ENCODE measurements around the gene PRDX3. TPM values are rescaled to one million over a fixed set of nuclear protein-coding genes. Genes with fewer than 3 reads are reported as not detected.

PRDX3 gene
- total RNA-seq, 2 experiments from 2014 or later: 7.1 to 7.5 TPM

DNA sequence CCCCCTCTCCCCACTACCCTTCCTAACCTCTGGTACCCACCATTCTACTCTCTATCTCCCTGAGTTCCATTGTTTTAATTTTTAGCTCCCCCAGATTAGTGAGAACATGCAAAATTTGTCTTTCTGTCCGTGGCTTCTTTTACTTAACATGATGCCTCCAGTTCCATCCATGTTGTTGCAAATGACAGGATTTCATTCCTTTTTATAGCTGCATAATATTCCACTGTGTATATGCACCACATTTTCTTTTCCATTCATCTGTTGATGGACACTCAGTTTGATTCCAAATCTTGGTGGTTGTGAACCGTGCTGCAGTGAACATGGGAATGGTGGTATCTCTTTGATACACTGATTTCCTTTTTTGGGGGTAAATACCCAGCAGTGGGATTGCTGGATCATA lies 52.7 kb downstream of the PRDX3 start:
- no peak for ATAC-seq (ENCODE audit: poor library complexity)
- no peak overlapping the region for H3K4me3 Mint-ChIP-seq
- ChIA-PET CTCF (no interaction called here), POLR2A (no interaction called here)
- Histone ChIP-seq H3K36me3 (ENCODE audit: insufficient read depth, low read length) (peaks cover 53% of the 10 kb centered on the region), H3K27ac (ENCODE audit: low read depth in 1 of 2, low read length in 2 of 2) (no peak overlapping the region), H3K27me3 (ENCODE audit: control insufficient read depth in 1 of 2, insufficient read depth in 2 of 2, low read length in 2 of 2) (no peaks in the 10 kb centered on the region), H3K4me3 (ENCODE audit: low read length) (no peak overlapping the region), H3K4me1 (ENCODE audit: insufficient read depth, low read length) (peaks cover 9% of the 10 kb centered on the region), H3K9me3 (ENCODE audit: control insufficient read depth in 1 of 2, insufficient read depth in 1 of 2, low read length in 2 of 2) (no peaks in the 10 kb centered on the region)
- H3K27me3 Mint-ChIP-seq: no peaks in the 10 kb centered on the region
- peaks cover 62% of the 10 kb centered on the region for H3K36me3 Mint-ChIP-seq (ENCODE audit: low read depth)
- DNase-seq: no peak
- intact Hi-C loops (cut with DNase I, micrococcal nuclease): no loop called here
- H3K27ac Mint-ChIP-seq: no peak overlapping the region
- H3K9me3 Mint-ChIP-seq: no peaks in the 10 kb centered on the region
- TF ChIP-seq, protein P1, sequence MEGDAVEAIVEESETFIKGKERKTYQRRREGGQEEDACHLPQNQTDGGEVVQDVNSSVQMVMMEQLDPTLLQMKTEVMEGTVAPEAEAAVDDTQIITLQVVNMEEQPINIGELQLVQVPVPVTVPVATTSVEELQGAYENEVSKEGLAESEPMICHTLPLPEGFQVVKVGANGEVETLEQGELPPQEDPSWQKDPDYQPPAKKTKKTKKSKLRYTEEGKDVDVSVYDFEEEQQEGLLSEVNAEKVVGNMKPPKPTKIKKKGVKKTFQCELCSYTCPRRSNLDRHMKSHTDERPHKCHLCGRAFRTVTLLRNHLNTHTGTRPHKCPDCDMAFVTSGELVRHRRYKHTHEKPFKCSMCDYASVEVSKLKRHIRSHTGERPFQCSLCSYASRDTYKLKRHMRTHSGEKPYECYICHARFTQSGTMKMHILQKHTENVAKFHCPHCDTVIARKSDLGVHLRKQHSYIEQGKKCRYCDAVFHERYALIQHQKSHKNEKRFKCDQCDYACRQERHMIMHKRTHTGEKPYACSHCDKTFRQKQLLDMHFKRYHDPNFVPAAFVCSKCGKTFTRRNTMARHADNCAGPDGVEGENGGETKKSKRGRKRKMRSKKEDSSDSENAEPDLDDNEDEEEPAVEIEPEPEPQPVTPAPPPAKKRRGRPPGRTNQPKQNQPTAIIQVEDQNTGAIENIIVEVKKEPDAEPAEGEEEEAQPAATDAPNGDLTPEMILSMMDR (IDR thresholded peaks at IDR 0.05): no peak
- peaks cover 6% of the 10 kb centered on the region for H3K4me1 Mint-ChIP-seq (ENCODE audit: low read depth)

DNA sequence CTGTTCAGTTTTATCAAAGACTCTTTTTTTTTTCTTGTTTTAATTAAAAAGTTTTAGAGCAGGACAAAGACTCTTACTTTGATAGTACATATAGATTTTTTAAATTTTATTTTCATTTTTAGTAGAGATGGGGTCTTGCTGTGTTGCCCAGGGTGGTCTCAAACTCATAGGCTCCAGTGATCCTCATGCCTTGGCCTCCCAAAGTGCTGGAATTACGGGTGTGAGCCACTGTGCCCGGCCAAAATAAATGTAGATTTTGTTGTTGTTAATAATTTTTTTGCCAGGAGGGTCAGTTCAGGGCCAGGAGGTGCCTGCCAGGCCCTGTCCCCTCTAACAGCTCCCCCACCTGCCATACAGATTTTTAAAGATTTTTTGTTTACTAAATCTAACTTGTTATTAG lies 57.7 kb downstream of the PRDX3 start:
- H3K27me3 ChIP-seq (ENCODE audit: control insufficient read depth in 1 of 2, insufficient read depth in 2 of 2, low read length in 2 of 2): no peaks in the 10 kb centered on the region
- Mint-ChIP-seq H3K27ac (no peak overlapping the region), H3K4me3 (no peak overlapping the region), H3K9me3 (no peaks in the 10 kb centered on the region), H3K27me3 (no peaks in the 10 kb centered on the region), H3K4me1 (ENCODE audit: low read depth) (no peaks in the 10 kb centered on the region), H3K36me3 (ENCODE audit: low read depth) (peaks cover 61% of the 10 kb centered on the region)
- peaks cover 59% of the 10 kb centered on the region for H3K36me3 ChIP-seq (ENCODE audit: insufficient read depth, low read length)
- TF ChIP-seq, protein P1 (IDR thresholded peaks at IDR 0.05): no peak
- DNase-seq: no peak
- H3K4me1 ChIP-seq (ENCODE audit: insufficient read depth, low read length): no peaks in the 10 kb centered on the region
- intact Hi-C loops (cut with DNase I, micrococcal nuclease): no loop called here
- ATAC-seq (ENCODE audit: poor library complexity): no peak
- H3K4me3 ChIP-seq (ENCODE audit: low read length): no peak overlapping the region
- H3K27ac ChIP-seq (ENCODE audit: low read depth in 1 of 2, low read length in 2 of 2): no peak overlapping the region
- ChIA-PET POLR2A (no interaction called here), CTCF (no interaction called here)
- no peaks in the 10 kb centered on the region for H3K9me3 ChIP-seq (ENCODE audit: control insufficient read depth in 1 of 2, insufficient read depth in 1 of 2, low read length in 2 of 2)

DNA sequence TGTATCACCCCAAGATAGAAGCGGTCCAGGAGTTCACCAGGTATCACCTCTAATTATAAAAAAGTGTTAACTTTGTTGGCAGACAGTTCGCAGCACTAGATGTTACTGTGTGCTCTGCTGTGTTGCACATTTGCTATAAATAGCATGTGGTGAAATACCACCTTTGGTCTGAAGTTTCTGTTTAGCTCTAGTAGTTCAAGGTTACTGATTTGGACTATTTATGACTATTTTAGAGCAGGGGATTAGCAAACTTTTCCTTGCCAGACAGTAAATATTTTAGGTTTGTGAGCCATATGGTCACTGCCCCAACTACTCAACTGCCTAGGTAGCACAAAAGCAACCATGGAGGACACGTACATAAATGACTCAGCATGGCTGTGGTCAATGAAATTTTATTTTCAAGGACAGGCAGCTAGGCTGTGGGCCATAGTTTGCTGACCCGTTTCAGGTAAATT lies 58.2 kb downstream of the PRDX3 start:
- no peak overlapping the region for H3K4me3 ChIP-seq (ENCODE audit: low read length)
- H3K27me3 ChIP-seq (ENCODE audit: control insufficient read depth in 1 of 2, insufficient read depth in 2 of 2, low read length in 2 of 2): no peaks in the 10 kb centered on the region
- no peaks in the 10 kb centered on the region for H3K9me3 Mint-ChIP-seq
- peaks cover 57% of the 10 kb centered on the region for H3K36me3 Mint-ChIP-seq (ENCODE audit: low read depth)
- TF ChIP-seq, protein P1 (IDR thresholded peaks at IDR 0.05): no peak
- no peak overlapping the region for H3K27ac Mint-ChIP-seq
- DNase-seq (peak in 1 of 14 experiments; percentile 65), ATAC-seq (ENCODE audit: poor library complexity) (no peak)
- ChIA-PET CTCF (no interaction called here), POLR2A (no interaction called here)
- no peak overlapping the region for H3K27ac ChIP-seq (ENCODE audit: low read depth in 1 of 2, low read length in 2 of 2)
- H3K4me3 Mint-ChIP-seq: no peak overlapping the region
- no peaks in the 10 kb centered on the region for H3K4me1 ChIP-seq (ENCODE audit: insufficient read depth, low read length)
- no peaks in the 10 kb centered on the region for H3K4me1 Mint-ChIP-seq (ENCODE audit: low read depth)
- intact Hi-C loops (cut with DNase I, micrococcal nuclease): no loop called here
- no peaks in the 10 kb centered on the region for H3K9me3 ChIP-seq (ENCODE audit: control insufficient read depth in 1 of 2, insufficient read depth in 1 of 2, low read length in 2 of 2)
- H3K36me3 ChIP-seq (ENCODE audit: insufficient read depth, low read length): peaks cover 58% of the 10 kb centered on the region
- H3K27me3 Mint-ChIP-seq: no peaks in the 10 kb centered on the region

Data from CD4-positive, alpha-beta T cell (primary cell).